GM19035 (cell line): ENCODE results near the gene PPIL4.

ENCODE experiments used
- ATAC-seq: cut with Tn5 transposase; IDR thresholded peaks from one replicate; pipeline ENCODE4 v1.9.1; 2021; ENCODE audit not compliant: unreplicated experiment

PPIL4 gene

GRCh38 chr6:149484733-149485700 is 60.8 kb downstream of the PPIL4 start, which contains the start of gene ZC3H12D:
TSS of gene ZC3H12D (minus strand) at chr6:149485014. CDS start at chr6:149474543, 10,471 bp downstream.
- peak; percentile 41 for ATAC-seq

GRCh38 chr6:149483849-149484655 is 61.8 kb downstream of the PPIL4 start:
- ATAC-seq, result no peak

GRCh38 chr6:149483334-149483725 is 62.5 kb downstream of the PPIL4 start:
- no peak for ATAC-seq

GRCh38 chr6:149482545-149483333 is 63.1 kb downstream of the PPIL4 start:
- no peak for ATAC-seq

DNA sequence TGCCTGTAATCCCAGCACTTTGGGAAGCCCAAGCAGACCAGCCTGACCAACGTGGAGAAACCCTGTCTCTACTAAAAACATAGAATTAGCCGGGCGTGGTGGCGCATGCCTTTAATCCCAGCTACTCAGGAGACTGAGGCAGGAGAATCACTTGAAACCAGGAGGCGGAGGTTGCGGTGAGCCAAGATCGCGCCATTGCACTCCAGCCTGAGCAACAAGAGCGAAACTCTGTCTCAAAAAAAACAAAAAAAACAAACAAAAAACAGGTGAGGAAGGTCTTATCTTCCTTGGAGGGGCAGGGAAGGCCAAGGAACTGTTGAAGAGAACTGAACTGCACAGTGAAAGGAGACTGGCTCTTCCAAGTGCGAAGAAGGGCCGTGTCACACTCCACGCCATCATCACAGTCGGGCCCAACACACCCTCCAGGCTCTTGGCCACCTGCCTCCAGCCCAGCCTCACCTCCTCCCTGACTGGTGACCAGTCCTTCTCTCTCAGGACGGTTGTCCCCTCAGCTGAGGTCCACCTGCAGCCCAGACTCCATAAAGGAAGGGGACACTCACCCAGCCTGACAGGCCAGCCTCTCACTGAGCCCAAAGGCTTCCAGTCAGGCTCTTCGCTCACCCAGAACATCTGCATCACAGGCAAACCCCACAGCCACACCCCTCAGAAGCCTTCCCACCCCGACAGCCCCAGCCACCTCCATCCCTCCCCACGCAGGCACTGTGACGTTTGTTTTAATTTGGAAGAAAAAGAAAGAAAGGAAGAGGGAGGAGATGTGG is 65.2 kb downstream of the PPIL4 start:
- ATAC-seq, result no peak

- ATAC-seq, result no peak
These were observed 67.1 kb downstream of the PPIL4 start for GRCh38 chr6:149478631-149479314.

DNA sequence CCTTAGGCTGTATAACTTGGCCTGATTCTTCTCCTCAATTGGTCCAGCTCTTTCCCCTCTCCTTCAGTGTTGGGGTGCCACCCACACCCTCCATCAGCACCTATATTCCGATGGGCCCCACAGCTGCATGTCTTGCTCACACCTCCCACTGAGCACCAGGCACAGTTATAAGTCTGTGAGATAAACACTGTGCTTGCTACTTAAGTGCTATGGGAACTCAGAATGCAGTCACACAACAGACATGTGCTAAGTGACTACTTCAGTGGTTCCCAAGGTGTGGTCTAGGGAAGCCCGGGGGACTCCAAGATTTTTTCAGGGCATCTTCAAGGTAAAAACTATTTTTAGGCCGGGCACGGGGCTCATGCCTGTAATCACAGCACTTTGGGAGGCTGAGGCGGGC is 68.3 kb downstream of the PPIL4 start:
- ATAC-seq, result no peak

DNA sequence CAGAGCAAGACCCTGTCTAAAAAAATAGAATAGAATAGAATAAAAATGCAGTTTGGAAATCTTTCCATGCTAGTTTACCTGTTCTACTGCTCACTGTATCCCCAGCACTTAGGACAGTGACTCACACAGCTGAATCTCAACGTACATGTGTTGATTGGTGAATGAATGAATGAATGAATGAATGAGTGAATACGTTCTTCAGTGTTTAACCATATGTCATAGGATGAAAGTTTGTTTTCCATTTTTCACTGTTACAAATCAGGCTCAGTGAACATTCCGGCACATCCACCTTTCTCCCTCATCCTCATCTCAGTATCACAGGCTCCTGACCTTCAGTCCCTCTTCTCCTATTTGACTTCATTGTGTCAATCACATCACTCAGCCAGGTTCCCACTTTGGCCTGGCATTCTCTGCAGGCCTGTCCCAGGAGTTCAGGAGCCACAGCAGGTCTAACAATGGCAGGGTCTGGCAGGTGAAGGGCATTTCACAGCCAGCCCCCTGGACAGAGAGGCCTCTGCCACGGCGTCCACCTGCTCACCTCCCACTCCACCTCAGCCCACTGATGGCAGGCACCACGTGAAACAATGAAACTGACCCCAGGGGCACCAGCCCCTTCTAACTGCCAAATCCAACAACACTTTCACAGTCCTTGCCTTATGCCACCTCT is 68.9 kb downstream of the PPIL4 start:
- no peak for ATAC-seq

DNA sequence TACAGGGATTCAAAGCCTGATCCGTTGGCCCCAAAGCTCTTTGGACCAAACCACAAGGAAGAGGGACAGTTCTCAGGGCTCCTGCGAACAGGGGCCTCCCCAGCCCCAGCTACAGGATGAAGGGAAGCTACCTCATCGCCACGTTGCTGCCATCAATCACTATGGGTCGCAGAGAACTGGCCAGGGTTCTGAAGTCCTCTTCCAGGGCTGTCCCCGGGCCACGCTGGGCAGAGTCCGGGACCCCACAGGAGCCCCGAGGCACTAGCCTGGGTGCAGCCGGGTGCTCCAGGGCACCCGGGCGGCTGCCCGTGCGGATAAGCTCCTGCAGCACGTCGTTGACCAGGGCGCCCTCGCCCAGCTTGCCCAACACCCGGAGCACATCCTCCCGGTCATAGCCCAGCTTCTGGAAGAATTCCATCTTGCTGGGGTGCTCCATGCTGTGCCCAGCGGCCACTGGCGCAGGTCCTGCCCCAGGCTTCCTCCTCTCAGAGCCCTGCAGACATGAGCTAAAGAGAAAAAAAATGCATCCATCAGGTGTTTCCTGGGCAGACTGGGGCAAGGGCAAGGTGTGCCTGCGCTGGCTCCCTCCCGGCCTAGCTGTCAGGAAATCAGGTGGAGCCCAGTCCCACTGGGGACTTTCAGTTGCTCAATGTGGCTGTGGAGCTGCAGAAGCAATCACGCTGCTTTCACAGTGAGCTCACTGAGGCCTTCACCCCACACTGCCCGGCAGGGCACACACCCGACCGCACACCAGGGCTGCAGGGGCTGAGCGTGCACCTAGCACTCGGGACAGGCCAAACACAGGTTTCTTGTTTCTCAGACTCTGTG is 71.5 kb downstream of the PPIL4 start:
- ATAC-seq, result no peak

GRCh38 chr6:149473080-149474052 is 72.5 kb downstream of the PPIL4 start:
- no peak for ATAC-seq

DNA sequence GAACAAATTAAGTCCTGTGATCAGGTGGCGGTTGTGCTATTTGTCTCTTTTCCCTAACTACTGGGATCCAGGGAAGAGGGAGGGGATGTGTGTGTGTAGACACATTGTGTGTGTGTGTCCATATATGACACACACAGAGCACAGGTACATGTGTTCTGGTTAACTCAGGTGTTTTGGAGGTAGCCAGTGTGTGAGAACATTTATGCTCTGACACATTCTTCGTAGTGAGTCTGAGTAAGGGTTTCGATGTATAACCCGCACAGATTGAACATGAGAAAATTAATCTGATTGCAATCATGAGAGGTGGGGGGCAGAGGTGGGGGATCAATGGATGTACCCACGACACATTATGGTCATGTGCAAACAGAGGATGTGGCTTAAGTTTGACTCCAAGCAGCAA is 73.6 kb downstream of the PPIL4 start:
- ATAC-seq, result no peak

GRCh38 chr6:149471801-149472200 is 74.0 kb downstream of the PPIL4 start:
- peak; percentile 28 for ATAC-seq

DNA sequence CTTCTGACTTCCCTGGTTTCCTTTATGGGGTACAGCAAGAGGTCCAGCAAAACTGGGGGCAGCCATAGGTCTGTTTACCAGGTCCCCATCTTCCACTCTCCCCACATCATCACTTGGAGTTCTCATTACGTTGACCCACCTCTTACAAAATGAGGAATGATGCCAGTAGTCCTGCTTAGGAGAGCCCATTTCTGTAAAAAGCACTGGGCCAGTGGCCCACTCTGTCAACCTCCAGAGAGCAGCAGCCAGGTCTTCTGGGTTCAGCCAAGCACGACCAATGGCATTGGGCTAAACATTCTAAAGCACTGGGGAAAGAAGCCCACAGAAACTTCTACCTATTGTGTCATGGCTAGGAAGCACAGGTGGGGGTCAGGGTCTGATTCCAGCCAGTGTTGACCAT is 74.9 kb downstream of the PPIL4 start:
- ATAC-seq, result no peak

GRCh38 chr6:149468179-149468578 is 77.7 kb downstream of the PPIL4 start:
- peak; percentile 2 for ATAC-seq

GRCh38 chr6:149467265-149467664 is 78.6 kb downstream of the PPIL4 start:
- no peak for ATAC-seq

GRCh38 chr6:149464411-149464810 is 81.4 kb downstream of the PPIL4 start:
- no peak for ATAC-seq

- ATAC-seq, result no peak
These were observed 82.1 kb downstream of the PPIL4 start for GRCh38 chr6:149463781-149464180.
